Endothelial cell of umbilical vein (primary cell): Measurements from ENCODE around the gene POSTN.

Experiments
- EZH2 ChIP-seq: IDR thresholded peaks from 2 replicates; pipeline ENCODE4 v1.6.1; 2012; ENCODE audit warnings: borderline replicate concordance, low read depth, mild to moderate bottlenecking, moderate library complexity, low read length, inconsistent platforms; ENCODE audit not compliant: severe bottlenecking
- FOS ChIP-seq: IDR thresholded peaks from 2 replicates; pipeline ENCODE4 v1.6.1; 2011; ENCODE audit warnings: mild to moderate bottlenecking, low read length, moderate library complexity, borderline replicate concordance; ENCODE audit not compliant: insufficient read depth
- MAX ChIP-seq: IDR thresholded peaks from 2 replicates; pipeline ENCODE4 v1.6.1; 2011; ENCODE audit not compliant: insufficient read depth, insufficient read length
- MYC ChIP-seq: IDR thresholded peaks from one replicate; pipeline ENCODE4 v1.6.1; 2011; ENCODE audit warnings: mild to moderate bottlenecking, low read depth, low read length
- POLR2A ChIP-seq: IDR thresholded peaks from 2 replicates; pipeline ENCODE4 v1.6.1; 2012; ENCODE audit warnings: low read depth, mild to moderate bottlenecking, control low read depth, low read length
- TF ChIP-seq, protein P1 (sequence below), 2 donors: IDR thresholded peaks; 1 replicate in 1 of 2; 2 replicates in 1 of 2; pipeline ENCODE4 v1.5.1; 2011; ENCODE audit warnings: low read length in 2 of 2, mild to moderate bottlenecking in 2 of 2, moderate library complexity in 2 of 2, control low read depth in 1 of 2, inconsistent platforms in 1 of 2, low read depth in 1 of 2; ENCODE audit not compliant: insufficient read depth in 1 of 2; ENCODE audit errors: extremely low read depth in 1 of 2

DNA sequence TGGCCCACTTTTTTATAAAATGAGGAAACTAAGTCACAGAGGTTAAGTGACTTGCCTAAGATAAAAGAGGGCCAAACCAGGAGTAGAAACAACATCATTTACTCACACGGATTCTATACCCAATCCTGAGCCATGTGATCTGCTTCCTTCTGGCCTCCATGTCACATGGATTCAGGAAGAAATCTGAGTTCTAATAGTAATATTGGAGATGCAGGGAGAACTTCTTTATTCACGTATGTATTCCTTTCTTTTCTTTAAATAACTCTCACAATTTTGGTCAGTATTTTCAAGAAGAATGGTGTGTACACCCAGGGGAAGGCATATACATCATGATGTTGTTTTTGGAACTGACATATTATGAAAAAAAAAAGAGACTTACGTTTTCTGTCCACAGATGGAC, 1.8 kb downstream of the POSTN start:
- TF ChIP-seq, protein P1, sequence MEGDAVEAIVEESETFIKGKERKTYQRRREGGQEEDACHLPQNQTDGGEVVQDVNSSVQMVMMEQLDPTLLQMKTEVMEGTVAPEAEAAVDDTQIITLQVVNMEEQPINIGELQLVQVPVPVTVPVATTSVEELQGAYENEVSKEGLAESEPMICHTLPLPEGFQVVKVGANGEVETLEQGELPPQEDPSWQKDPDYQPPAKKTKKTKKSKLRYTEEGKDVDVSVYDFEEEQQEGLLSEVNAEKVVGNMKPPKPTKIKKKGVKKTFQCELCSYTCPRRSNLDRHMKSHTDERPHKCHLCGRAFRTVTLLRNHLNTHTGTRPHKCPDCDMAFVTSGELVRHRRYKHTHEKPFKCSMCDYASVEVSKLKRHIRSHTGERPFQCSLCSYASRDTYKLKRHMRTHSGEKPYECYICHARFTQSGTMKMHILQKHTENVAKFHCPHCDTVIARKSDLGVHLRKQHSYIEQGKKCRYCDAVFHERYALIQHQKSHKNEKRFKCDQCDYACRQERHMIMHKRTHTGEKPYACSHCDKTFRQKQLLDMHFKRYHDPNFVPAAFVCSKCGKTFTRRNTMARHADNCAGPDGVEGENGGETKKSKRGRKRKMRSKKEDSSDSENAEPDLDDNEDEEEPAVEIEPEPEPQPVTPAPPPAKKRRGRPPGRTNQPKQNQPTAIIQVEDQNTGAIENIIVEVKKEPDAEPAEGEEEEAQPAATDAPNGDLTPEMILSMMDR (IDR thresholded peaks at IDR 0.05; ENCODE audit: extremely low read depth in 1 of 2, insufficient read depth in 1 of 2, low read depth in 1 of 2, low read length in 2 of 2), result no peak
- no peak for TF ChIP-seq FOS
- TF ChIP-seq MAX, result no peak
- TF ChIP-seq POLR2A, result no peak
- no peak for TF ChIP-seq EZH2
- no peak for TF ChIP-seq MYC
